GOT3 (cell line): ENCODE measurements around the gene AGAP1.

Experiments used
- DNase-seq: peaks from one replicate; lab custom pipeline; 2025; ENCODE audit warnings: mixed read lengths; lab: John Stamatoyannopoulos, UW

AGAP1 gene

GRCh38 chr2:235533198-235533597 is 39.4 kb downstream of the AGAP1 start:
- no peak for DNase-seq

GRCh38 chr2:235533616-235534385 is 40.0 kb downstream of the AGAP1 start:
- no peak for DNase-seq

GRCh38 chr2:235534678-235535422 is 41.0 kb downstream of the AGAP1 start:
- no peak for DNase-seq

GRCh38 chr2:235535423-235536130 is 41.7 kb downstream of the AGAP1 start:
- no peak for DNase-seq

- no peak for DNase-seq
Observed at GRCh38 chr2:235536711-235537110, 42.9 kb downstream of the AGAP1 start.

GRCh38 chr2:235537186-235537585 is 43.3 kb downstream of the AGAP1 start:
- no peak for DNase-seq

GRCh38 chr2:235537587-235537986 is 43.7 kb downstream of the AGAP1 start:
- no peak for DNase-seq

- DNase-seq = no peak
Observed at GRCh38 chr2:235538144-235538639, 44.3 kb downstream of the AGAP1 start.

- no peak for DNase-seq
Observed at GRCh38 chr2:235538981-235539380, 45.1 kb downstream of the AGAP1 start.

- DNase-seq = no peak
Observed at GRCh38 chr2:235539773-235540172, 45.9 kb downstream of the AGAP1 start.

- no peak for DNase-seq
Observed at GRCh38 chr2:235541016-235541415, 47.2 kb downstream of the AGAP1 start.

GRCh38 chr2:235541838-235542549 is 48.2 kb downstream of the AGAP1 start:
- DNase-seq = no peak

- DNase-seq = no peak
Observed at GRCh38 chr2:235542733-235543127, 48.9 kb downstream of the AGAP1 start.

GRCh38 chr2:235543128-235543750 is 49.4 kb downstream of the AGAP1 start:
- DNase-seq = no peak

- no peak for DNase-seq
Observed at GRCh38 chr2:235543851-235544688, 50.2 kb downstream of the AGAP1 start.

- no peak for DNase-seq
Observed at GRCh38 chr2:235544689-235544969, 50.8 kb downstream of the AGAP1 start.

- DNase-seq = no peak
Observed at GRCh38 chr2:235545339-235546150, 51.7 kb downstream of the AGAP1 start.

- no peak for DNase-seq
Observed at GRCh38 chr2:235546151-235546435, 52.2 kb downstream of the AGAP1 start.

- DNase-seq = no peak
Observed at GRCh38 chr2:235546436-235546835, 52.6 kb downstream of the AGAP1 start.

GRCh38 chr2:235549735-235550377 is 56.0 kb downstream of the AGAP1 start:
- DNase-seq = no peak
